Astrocyte (in vitro differentiated cells and primary cell): ENCODE results near the gene UNC80.

Source experiments
- CTCF ChIP-seq: IDR thresholded peaks from 2 replicates; pipeline ENCODE4 v1.5.1; 2011; ENCODE audit warnings: low read depth, mild to moderate bottlenecking, inconsistent platforms, low read length, moderate library complexity; ENCODE audit not compliant: insufficient read depth
- EZH2 ChIP-seq: IDR thresholded peaks from 2 replicates; pipeline ENCODE4 v1.6.1; 2012; ENCODE audit warnings: mild to moderate bottlenecking, low read length, inconsistent platforms; ENCODE audit not compliant: insufficient read depth

GRCh38 chr2:209771474-209772289 lies at the start of gene UNC80:
- TF ChIP-seq CTCF: no peak
- TF ChIP-seq EZH2: no peak
